Parathyroid adenoma (tissue), 2 donors: Measurements from ENCODE around the gene ATL1.
"Not testable (repeated sequence)": the region's sequence is repeated elsewhere in the genome, so short reads cannot be mapped to it uniquely, and the experiment has no call there.

ENCODE experiments used
- H2AFZ ChIP-seq: fragments of 300-600 bp; sonication (generic); one replicate; pipeline ENCODE4 v1.7.0; 2017; ENCODE audit warnings: antibody characterized with exemption, mild to moderate bottlenecking
- H3K27ac ChIP-seq: fragments of 300-600 bp; sonication (generic); one replicate; pipeline ENCODE4 v1.7.0; 2017
- H3K27me3 ChIP-seq: fragments of 300-600 bp; sonication (generic); one replicate; pipeline ENCODE4 v1.7.0; 2017; ENCODE audit warnings: low read length; ENCODE audit not compliant: control insufficient read depth, insufficient read depth
- H3K36me3 ChIP-seq: fragments of 300-600 bp; sonication (generic); one replicate; pipeline ENCODE4 v1.7.0; 2017; ENCODE audit warnings: low read length; ENCODE audit not compliant: control insufficient read depth, insufficient read depth
- H3K4me1 ChIP-seq: fragments of 300-600 bp; sonication (generic); one replicate; pipeline ENCODE4 v1.7.0; 2017; ENCODE audit warnings: control low read depth
- H3K4me2 ChIP-seq: fragments of 300-600 bp; sonication (generic); one replicate; pipeline ENCODE4 v1.7.0; 2017; ENCODE audit warnings: low read length
- H3K4me3 ChIP-seq: fragments of 300-600 bp; sonication (generic); one replicate; pipeline ENCODE4 v1.7.0; 2017; ENCODE audit warnings: low read depth, low read length
- H3K79me2 ChIP-seq: fragments of 300-600 bp; sonication (generic); one replicate; pipeline ENCODE4 v1.7.0; 2017; ENCODE audit warnings: control low read depth
- H3K9ac ChIP-seq: fragments of 300-600 bp; sonication (generic); one replicate; pipeline ENCODE4 v1.7.0; 2017; ENCODE audit warnings: mild to moderate bottlenecking
- H3K9me3 ChIP-seq: fragments of 300-600 bp; sonication (generic); one replicate; pipeline ENCODE4 v1.7.0; 2017; ENCODE audit warnings: low read length; ENCODE audit not compliant: control insufficient read depth
- CTCF ChIP-seq: fragments of 300-600 bp; sonication (generic); IDR thresholded peaks from one replicate; pipeline ENCODE4 v1.7.0; 2017; ENCODE audit warnings: antibody characterized with exemption, mild to moderate bottlenecking
- donor health status: primary hyperparathyroidism.

ATL1 gene

GRCh38 chr14:50620341-50620740, 60.4 kb downstream of the ATL1 start:
- H3K4me1 ChIP-seq: no peaks in the 10 kb centered on the region
- H3K79me2 ChIP-seq: no peaks in the 10 kb centered on the region
- H3K4me3 ChIP-seq: no peak overlapping the region
- H3K4me2 ChIP-seq: no peak overlapping the region
- H3K27me3 ChIP-seq: no peaks in the 10 kb centered on the region
- no peak overlapping the region for H3K9ac ChIP-seq
- no peak for TF ChIP-seq CTCF
- H3K36me3 ChIP-seq: no peaks in the 10 kb centered on the region
- no peaks in the 10 kb centered on the region for H3K9me3 ChIP-seq
- H3K27ac ChIP-seq: no peak overlapping the region
- H2AFZ ChIP-seq: no peak overlapping the region

- no peak for TF ChIP-seq CTCF
- Histone ChIP-seq H3K4me1 (peaks cover 7% of the 10 kb centered on the region), H3K4me3 (no peak overlapping the region), H3K79me2 (no peaks in the 10 kb centered on the region), H3K9me3 (no peaks in the 10 kb centered on the region), H3K9ac (no peak overlapping the region), H3K4me2 (no peak overlapping the region), H3K36me3 (no peaks in the 10 kb centered on the region), H3K27me3 (no peaks in the 10 kb centered on the region), H2AFZ (no peak overlapping the region), H3K27ac (no peak overlapping the region)
These were observed 63.0 kb downstream of the ATL1 start for GRCh38 chr14:50622978-50623377.

GRCh38 chr14:50624447-50624846, 64.5 kb downstream of the ATL1 start:
- no peak overlapping the region for H3K27ac ChIP-seq
- TF ChIP-seq CTCF: no peak
- H3K4me3 ChIP-seq: no peak overlapping the region
- no peaks in the 10 kb centered on the region for H3K79me2 ChIP-seq
- H2AFZ ChIP-seq: no peak overlapping the region
- H3K4me2 ChIP-seq: no peak overlapping the region
- peaks cover 10% of the 10 kb centered on the region for H3K4me1 ChIP-seq
- no peaks in the 10 kb centered on the region for H3K36me3 ChIP-seq
- no peak overlapping the region for H3K9ac ChIP-seq
- H3K9me3 ChIP-seq: no peaks in the 10 kb centered on the region
- H3K27me3 ChIP-seq: no peaks in the 10 kb centered on the region

- not testable (repeated sequence) for H3K4me3 ChIP-seq, H3K27ac ChIP-seq, H2AFZ ChIP-seq, H3K79me2 ChIP-seq, H3K36me3 ChIP-seq, H3K9me3 ChIP-seq, H3K9ac ChIP-seq, H3K27me3 ChIP-seq, H3K4me1 ChIP-seq, H3K4me2 ChIP-seq
These were observed 65.0 kb downstream of the ATL1 start for GRCh38 chr14:50624947-50625346.

- Histone ChIP-seq H2AFZ (no peak overlapping the region), H3K9me3 (no peaks in the 10 kb centered on the region), H3K27me3 (no peaks in the 10 kb centered on the region), H3K4me2 (no peak overlapping the region), H3K36me3 (no peaks in the 10 kb centered on the region), H3K4me3 (no peak overlapping the region), H3K9ac (no peak overlapping the region), H3K27ac (no peak overlapping the region), H3K4me1 (peaks cover 10% of the 10 kb centered on the region), H3K79me2 (no peaks in the 10 kb centered on the region)
- no peak for TF ChIP-seq CTCF
These were observed 71.5 kb downstream of the ATL1 start for GRCh38 chr14:50631408-50631821.
